ENCODE data around the gene MCF2.

DNA sequence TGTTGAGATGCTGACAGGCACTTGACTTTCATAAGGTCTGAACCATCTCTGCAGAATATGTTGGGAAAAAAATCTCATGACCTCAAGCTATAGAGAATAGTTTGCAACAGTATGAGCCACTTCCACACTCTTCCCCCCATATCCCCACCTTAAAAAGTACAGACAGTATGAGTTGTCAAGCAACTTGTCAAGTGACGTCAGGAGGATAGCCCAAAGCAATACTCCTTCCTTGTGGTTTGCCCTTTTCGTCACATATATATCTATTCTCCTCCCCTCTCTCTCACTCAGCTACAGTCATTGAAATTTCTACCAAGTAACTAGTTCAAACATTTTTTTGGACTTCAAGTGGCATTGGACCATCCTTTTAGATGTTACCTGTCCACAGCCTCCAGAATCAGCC lies 67.7 kb downstream of the MCF2 start:
- no peak for TF ChIP-seq POLR2A (IDR thresholded peaks at IDR 0.05; ENCODE audit: borderline replicate concordance, extremely low read depth, insufficient read depth, insufficient read length)
- TF ChIP-seq, protein P1, sequence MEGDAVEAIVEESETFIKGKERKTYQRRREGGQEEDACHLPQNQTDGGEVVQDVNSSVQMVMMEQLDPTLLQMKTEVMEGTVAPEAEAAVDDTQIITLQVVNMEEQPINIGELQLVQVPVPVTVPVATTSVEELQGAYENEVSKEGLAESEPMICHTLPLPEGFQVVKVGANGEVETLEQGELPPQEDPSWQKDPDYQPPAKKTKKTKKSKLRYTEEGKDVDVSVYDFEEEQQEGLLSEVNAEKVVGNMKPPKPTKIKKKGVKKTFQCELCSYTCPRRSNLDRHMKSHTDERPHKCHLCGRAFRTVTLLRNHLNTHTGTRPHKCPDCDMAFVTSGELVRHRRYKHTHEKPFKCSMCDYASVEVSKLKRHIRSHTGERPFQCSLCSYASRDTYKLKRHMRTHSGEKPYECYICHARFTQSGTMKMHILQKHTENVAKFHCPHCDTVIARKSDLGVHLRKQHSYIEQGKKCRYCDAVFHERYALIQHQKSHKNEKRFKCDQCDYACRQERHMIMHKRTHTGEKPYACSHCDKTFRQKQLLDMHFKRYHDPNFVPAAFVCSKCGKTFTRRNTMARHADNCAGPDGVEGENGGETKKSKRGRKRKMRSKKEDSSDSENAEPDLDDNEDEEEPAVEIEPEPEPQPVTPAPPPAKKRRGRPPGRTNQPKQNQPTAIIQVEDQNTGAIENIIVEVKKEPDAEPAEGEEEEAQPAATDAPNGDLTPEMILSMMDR (IDR thresholded peaks at IDR 0.05 in 2 of 3, conservative IDR thresholded peaks at IDR 0.05 in 1 of 3; ENCODE audit: borderline replicate concordance in 1 of 3, insufficient read depth in 1 of 3, low read depth in 2 of 3, low read length in 2 of 3): no peak
- no peak for TF ChIP-seq EZH2phosphoT487 (IDR thresholded peaks at IDR 0.05; ENCODE audit: borderline replicate concordance)
- TF ChIP-seq, protein P2, sequence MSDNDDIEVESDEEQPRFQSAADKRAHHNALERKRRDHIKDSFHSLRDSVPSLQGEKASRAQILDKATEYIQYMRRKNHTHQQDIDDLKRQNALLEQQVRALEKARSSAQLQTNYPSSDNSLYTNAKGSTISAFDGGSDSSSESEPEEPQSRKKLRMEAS (IDR thresholded peaks at IDR 0.05): no peak
- TF ChIP-seq POLR2AphosphoS5 (IDR thresholded peaks at IDR 0.05; ENCODE audit: low read depth, low read length): no peak
- TF ChIP-seq REST (IDR thresholded peaks at IDR 0.05; ENCODE audit: low read depth): no peak

Measured in HCT116 (cell line).